ENCODE results near the gene PLCB4. TPM values are rescaled to one million over a fixed set of nuclear protein-coding genes. Genes with fewer than 3 reads are reported as not detected.

The PLCB4 gene
- total RNA-seq, 1 donor from 2014 or later, result 20.5 TPM

GRCh38 chr20:9483131-9483530, 414.2 kb downstream of the PLCB4 start:
- DNase-seq (ENCODE audit: low spot score), result no peak

DNA sequence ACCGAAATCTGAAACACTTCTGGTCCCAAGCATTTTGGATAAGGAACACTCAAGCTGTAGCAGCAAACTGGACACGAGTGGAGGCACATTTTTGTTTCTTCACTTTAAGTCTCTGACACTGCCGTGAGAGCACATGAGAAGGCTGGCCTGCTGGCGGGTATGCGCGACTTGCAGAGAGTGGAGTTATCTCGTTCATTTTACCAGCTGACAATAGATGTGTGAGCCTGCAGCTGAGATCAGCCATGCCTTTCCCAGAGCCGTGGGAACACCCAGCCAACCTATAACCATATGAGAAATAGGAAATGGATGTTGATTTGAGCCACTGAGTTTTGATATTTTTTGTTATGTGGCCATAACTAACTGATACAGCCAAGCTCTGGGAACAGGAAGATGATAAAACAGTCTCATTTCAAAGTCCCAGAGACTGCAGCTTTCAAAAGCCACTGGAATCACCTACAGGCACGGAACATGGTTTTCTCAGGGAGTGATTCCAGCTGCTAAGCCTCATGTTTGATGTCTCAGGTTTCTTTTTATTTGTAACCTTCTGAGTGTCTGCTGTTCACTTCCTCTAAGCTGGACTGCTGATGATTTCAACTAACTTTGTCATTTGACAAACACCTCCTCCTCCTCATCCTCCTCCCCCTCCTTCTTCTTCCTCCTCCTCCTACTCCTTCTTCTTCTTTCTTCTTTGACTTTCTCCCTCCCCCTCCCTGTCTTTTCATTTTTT, 416.9 kb downstream of the PLCB4 start:
- DNase-seq (ENCODE audit: low spot score), result no peak
- intact Hi-C loops (cut with DNase I), result no loop called here

More at GRCh38 chr20:9483131-9483530, 414.2 kb downstream of the PLCB4 start:
- intact Hi-C loops (cut with DNase I), result no loop called here

DNA sequence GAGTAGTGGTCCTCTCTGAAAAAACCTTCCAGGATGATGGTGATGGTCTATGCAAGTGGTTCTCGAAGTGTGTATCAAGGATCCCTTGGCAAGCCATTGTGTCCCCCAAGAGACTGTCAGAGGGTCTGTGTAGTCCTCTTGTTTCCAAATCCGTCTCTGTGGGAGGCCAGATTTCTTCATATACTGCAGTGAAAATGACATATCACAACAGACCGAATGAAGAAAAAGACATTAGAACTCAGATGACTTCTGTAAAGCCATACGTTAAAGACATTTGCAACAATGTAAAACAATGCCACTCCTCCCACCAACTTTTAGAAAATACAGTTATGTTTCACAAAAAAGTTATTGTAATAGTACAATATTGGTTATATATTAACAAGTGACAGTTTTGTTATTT, 418.3 kb downstream of the PLCB4 start:
- intact Hi-C loops (cut with DNase I), result no loop called here
- no peak for DNase-seq (ENCODE audit: low spot score)

- DNase-seq (ENCODE audit: low spot score), result no peak
- intact Hi-C loops (cut with DNase I), result no loop called here
These were observed 419.2 kb downstream of the PLCB4 start for GRCh38 chr20:9488063-9488462.

DNA sequence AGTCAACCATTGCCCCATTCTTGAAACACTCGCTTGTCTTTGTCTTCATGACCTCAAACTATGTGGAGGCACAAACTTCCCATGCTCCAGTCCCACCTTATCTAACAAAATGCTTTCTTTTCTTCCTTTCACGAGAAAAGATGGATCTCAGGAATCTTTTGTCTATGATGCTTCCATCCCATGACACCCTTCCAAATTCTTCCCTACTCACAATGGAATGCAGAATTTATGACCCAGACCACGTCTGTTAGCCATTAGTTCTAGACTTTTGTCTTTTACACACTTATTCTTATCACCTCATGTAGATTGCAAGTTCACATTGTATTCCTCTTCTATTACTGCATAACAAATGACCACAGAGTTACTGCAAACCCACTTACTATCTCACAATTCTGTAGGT, 421.3 kb downstream of the PLCB4 start:
- DNase-seq (ENCODE audit: low spot score), result no peak
- intact Hi-C loops (cut with DNase I), result no loop called here

GRCh38 chr20:9490631-9491030, 421.7 kb downstream of the PLCB4 start:
- no peak for DNase-seq (ENCODE audit: low spot score)
- intact Hi-C loops (cut with DNase I), result no loop called here

GRCh38 chr20:9491324-9491723, 422.4 kb downstream of the PLCB4 start:
- intact Hi-C loops (cut with DNase I), result no loop called here
- DNase-seq (ENCODE audit: low spot score), result no peak

DNA sequence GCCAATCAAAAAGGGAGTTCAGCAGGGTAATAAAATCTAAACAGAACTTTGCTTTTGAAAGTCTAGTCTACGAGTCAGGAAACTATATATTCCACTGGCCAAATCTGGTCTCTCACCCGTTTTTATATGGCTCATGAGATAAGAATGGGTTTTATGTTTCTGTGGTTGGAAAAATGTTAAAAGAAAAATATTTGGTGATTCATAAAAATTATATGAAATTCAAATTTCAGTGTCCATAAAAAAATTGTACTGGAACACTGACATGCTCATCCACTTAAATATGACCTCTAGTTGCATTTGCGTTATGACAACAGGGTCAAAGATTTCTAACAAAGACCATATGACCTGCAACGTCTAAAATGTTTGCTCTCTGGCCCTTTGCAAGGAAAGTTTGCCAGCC, 423.2 kb downstream of the PLCB4 start:
- intact Hi-C loops (cut with DNase I), result no loop called here
- DNase-seq (ENCODE audit: low spot score), result no peak

DNA sequence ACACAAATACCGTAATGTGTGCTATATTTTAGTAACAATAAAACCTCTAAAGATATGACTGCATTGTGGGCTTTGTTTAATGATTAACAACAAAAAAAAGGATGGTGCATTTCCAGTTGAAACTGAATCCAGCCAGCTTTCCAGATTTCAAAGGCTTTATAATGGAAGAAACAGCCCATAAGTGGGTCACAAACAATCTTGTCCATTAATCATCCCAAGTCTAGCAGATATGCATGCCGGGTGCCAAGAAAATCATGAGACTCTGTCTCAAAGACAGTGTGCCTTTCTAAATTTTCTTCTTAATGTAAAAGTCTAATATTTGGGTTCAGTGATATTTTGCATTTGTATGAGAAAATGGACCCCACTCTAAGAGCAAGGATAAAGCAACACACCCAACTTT, 424.9 kb downstream of the PLCB4 start:
- intact Hi-C loops (cut with DNase I), result no loop called here
- DNase-seq (ENCODE audit: low spot score), result no peak

GRCh38 chr20:9495701-9496100, 426.8 kb downstream of the PLCB4 start:
- intact Hi-C loops (cut with DNase I), result no loop called here
- no peak for DNase-seq (ENCODE audit: low spot score)

DNA sequence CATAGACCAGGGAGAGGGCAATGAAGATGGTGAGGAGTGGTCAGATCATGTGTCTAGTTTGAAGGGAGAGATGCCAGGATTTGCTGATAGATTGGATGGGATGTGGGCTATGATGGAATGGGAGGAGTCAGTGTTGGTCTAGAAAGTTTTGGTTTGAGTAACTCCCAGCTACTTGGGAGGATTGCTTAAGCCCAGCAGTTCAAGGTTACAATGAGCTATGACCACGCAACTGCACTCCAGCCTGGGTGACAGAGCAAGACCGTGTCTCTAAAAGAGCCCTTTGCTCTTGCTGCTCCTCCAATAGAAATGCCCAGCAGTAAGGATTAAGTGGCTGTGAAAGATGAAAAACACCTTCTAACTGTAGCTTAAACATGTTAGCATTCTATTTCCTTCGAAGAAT, 427.3 kb downstream of the PLCB4 start:
- intact Hi-C loops (cut with DNase I), result no loop called here
- no peak for DNase-seq (ENCODE audit: low spot score)

GRCh38 chr20:9498322-9498721, 429.4 kb downstream of the PLCB4 start:
- no peak for DNase-seq (ENCODE audit: low spot score)
- intact Hi-C loops (cut with DNase I), result no loop called here

- no peak for DNase-seq (ENCODE audit: low spot score)
- intact Hi-C loops (cut with DNase I), result no loop called here
These were observed 430.4 kb downstream of the PLCB4 start for GRCh38 chr20:9499126-9499899.

DNA sequence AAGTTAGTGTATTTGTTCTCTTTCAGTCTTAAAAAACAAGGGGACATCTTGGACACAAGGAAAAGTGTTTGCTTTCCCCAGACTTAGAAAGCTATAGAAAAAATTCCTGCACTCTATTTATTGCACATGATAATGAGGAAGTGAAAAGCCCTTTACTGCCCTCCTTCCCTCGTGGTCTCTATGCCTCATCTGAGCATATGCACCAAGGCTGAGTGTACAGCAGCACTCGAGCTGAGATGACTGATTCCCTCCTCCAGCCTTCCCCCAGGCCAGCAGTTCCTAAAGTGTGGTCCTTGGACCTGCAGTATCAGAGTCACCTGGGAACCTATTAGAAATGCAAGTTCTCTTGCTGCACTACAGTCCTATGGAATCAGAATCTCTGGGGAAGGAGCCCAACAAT, 431.2 kb downstream of the PLCB4 start:
- intact Hi-C loops (cut with DNase I), result no loop called here
- DNase-seq (ENCODE audit: low spot score), result no peak

DNA sequence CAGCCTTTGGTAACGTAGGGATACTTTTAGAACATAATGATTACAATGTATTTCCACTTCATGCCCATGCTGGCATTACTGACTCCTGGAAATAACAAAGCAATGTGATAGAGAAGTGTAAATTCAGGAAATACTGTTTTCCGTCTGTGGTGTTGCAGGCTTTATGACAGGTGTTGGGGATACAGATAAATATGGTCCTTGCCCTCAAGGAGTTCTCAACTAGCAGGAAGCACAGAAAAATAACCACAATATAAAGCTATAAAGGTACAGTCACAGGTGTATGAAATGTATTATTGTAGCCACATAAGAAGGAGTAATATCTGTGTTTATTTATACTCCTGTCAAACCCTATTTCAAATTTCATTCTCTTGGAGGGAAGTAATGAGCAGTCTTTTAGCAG, 432.6 kb downstream of the PLCB4 start:
- DNase-seq (ENCODE audit: low spot score), result no peak
- intact Hi-C loops (cut with DNase I), result no loop called here

DNA sequence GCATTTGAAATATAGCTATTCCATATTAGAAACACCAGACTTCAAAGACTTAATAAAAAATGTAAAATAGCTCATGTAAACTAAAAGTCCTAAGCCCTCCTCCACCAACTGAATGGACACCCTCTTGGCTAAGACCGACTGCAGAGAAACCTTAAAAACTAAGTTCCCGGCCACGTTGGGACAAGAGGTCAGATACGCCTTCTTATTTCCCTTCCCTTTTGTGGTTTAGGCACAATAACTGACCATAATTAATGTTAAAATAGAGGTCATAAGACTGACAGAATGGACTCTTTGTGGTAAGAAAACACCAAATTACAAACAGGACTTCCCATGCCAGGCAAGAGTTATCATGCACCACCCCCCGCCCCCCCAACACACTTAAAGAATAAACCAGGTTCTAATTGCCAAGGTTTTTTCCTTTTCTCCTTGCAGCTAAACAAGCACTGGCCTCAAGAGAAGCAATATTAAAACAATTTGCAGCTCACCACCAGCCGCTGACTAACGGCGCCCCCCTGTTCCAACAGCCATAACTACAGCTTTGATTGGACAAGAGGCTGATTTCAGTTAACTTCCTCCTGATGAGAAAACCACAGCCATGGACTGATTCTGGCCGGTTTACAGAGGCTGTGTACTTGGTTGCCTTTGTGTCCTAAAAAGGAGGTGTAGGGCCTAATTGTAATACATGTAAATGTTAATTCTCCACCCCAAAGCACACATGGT, 434.8 kb downstream of the PLCB4 start:
- no peak for DNase-seq (ENCODE audit: low spot score)
- intact Hi-C loops (cut with DNase I), result no loop called here

DNA sequence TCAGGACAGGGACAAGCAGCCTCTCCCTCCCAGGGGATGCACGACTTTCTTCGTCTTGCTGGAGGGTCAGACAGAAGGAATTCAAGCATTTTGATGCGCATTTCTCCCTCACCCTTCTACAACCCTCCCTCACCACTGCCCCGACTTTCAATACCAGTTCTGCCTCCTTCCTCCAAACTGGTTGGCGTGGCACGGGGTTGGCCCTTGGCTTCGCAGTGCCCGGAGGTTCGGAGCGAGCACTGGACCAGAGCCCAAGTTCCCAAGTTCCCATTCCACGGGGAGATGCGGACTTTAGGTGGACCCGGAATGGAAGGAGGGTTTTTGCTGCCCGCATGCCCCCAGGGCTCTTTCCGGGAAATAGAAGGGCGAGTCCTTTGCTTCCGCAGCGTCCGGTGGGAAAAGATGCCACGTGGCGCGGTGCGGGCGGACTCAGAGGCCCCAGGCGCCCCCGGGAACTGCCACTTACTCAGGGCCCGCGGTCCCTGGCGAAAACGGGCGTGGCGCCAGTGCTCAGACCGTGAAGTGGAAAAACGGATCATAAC, 437.5 kb downstream of the PLCB4 start:
- DNase-seq (ENCODE audit: low spot score), result no peak
- intact Hi-C loops (cut with DNase I), result no loop called here

GRCh38 chr20:9506964-9507369, 438.1 kb downstream of the PLCB4 start:
- intact Hi-C loops (cut with DNase I), result no loop called here
- no peak for DNase-seq (ENCODE audit: low spot score)

DNA sequence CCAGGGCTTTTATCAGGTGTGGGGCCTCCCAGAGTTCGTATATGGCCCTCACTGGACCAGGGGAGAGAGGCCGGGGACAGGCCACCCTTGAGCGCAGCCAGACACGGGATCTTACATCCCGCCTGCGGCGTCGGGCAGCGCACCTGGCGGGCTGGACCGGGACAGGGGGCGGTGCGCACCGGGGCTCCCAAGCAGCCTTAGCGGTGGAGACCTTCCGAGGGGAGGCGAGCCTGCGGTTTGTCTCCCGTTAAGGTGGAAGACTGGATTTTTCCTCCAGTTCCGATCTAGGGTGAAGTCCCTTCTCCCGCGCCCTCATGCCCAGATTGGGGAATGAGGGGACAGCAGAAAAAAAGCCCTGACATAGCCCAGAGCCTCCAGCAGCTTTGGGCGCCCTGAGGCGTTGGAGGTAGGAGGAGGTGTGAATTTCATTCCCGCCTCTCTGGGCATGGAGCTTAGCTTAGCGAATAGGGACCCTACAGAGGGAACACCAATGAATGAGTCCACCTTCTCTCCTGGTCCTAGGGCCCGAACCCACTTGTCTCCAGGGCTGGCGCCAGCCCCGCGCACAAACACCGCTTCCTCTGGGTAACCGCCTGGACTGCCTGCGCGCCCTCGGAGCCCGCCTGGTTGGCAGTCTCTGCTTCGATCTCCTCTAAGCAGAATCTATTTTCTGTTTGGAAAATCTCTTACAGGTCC, 438.8 kb downstream of the PLCB4 start:
- DNase-seq (ENCODE audit: low spot score), result no peak

GRCh38 chr20:9508240-9508661, 439.4 kb downstream of the PLCB4 start:
- DNase-seq (ENCODE audit: low spot score), result no peak
- intact Hi-C loops (cut with DNase I), result no loop called here

More for the DNA sequence above, 438.8 kb downstream of the PLCB4 start:
- intact Hi-C loops (cut with DNase I), result no loop called here
